Measurements from ENCODE around the gene AGPS. TPM values are rescaled to one million over a fixed set of nuclear protein-coding genes. Genes with fewer than 3 reads are reported as not detected.

AGPS gene
- total RNA-seq, 2 donors from 2014 or later = 64.8 to 102 TPM

DNA sequence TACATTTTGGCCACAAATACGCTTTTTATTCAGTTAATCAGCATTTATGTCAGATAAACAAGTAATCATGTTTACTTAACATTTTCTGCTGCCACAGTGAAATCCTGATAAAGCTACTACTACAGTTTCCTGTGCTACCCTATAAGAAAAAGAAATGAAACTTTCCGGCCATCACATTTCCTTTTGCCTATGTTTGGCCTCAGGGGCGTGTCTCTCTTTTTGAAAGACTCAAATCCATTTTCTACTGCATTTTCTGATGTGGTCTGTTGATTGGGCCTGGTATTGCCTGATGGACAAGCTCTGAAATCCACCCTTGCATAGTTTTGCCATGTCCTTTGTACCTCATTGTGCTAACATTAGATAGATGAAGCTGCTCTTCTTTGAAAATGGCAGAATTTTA lies 152.6 kb downstream of the AGPS start:
- H3K9me3 ChIP-seq = no peaks in the 10 kb centered on the region
- DNase-seq = no peak
- H3K27me3 ChIP-seq = no peaks in the 10 kb centered on the region
- no peaks in the 10 kb centered on the region for H3K36me3 ChIP-seq
- H3K9ac ChIP-seq (ENCODE audit: low read depth in 2 of 2, low read length in 2 of 2) = no peak overlapping the region
- no peaks in the 10 kb centered on the region for H3K4me1 ChIP-seq
- H3K27ac ChIP-seq = no peak overlapping the region
- TF ChIP-seq, protein P1, sequence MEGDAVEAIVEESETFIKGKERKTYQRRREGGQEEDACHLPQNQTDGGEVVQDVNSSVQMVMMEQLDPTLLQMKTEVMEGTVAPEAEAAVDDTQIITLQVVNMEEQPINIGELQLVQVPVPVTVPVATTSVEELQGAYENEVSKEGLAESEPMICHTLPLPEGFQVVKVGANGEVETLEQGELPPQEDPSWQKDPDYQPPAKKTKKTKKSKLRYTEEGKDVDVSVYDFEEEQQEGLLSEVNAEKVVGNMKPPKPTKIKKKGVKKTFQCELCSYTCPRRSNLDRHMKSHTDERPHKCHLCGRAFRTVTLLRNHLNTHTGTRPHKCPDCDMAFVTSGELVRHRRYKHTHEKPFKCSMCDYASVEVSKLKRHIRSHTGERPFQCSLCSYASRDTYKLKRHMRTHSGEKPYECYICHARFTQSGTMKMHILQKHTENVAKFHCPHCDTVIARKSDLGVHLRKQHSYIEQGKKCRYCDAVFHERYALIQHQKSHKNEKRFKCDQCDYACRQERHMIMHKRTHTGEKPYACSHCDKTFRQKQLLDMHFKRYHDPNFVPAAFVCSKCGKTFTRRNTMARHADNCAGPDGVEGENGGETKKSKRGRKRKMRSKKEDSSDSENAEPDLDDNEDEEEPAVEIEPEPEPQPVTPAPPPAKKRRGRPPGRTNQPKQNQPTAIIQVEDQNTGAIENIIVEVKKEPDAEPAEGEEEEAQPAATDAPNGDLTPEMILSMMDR (IDR thresholded peaks at IDR 0.05) = no peak
- intact Hi-C loops (cut with DNase I) = no loop called here
- no peak overlapping the region for H3K4me3 ChIP-seq

- intact Hi-C loops (cut with DNase I) = no loop called here
- Histone ChIP-seq H3K9ac (ENCODE audit: low read depth in 2 of 2, low read length in 2 of 2) (no peak overlapping the region), H3K36me3 (no peaks in the 10 kb centered on the region), H3K27ac (no peak overlapping the region), H3K4me1 (no peaks in the 10 kb centered on the region), H3K4me3 (no peak overlapping the region), H3K9me3 (no peaks in the 10 kb centered on the region), H3K27me3 (no peaks in the 10 kb centered on the region)
- TF ChIP-seq, protein P1 (IDR thresholded peaks at IDR 0.05) = no peak
- no peak for DNase-seq
Measured at GRCh38 chr2:177545981-177546585, 153.5 kb downstream of the AGPS start.

GRCh38 chr2:177547122-177547521 lies 154.5 kb downstream of the AGPS start:
- TF ChIP-seq, protein P1 (IDR thresholded peaks at IDR 0.05) = no peak
- intact Hi-C loops (cut with DNase I) = no loop called here

GRCh38 chr2:177547772-177548171 lies 155.2 kb downstream of the AGPS start:
- Histone ChIP-seq H3K27ac (no peak overlapping the region), H3K4me1 (no peaks in the 10 kb centered on the region), H3K9me3 (no peaks in the 10 kb centered on the region), H3K36me3 (no peaks in the 10 kb centered on the region), H3K4me3 (no peak overlapping the region), H3K9ac (ENCODE audit: low read depth in 2 of 2, low read length in 2 of 2) (no peak overlapping the region), H3K27me3 (no peaks in the 10 kb centered on the region)
- intact Hi-C loops (cut with DNase I) = no loop called here
- DNase-seq = no peak
- TF ChIP-seq, protein P1 (IDR thresholded peaks at IDR 0.05) = no peak

More at GRCh38 chr2:177547122-177547521, 154.5 kb downstream of the AGPS start:
- Histone ChIP-seq H3K9me3 (no peaks in the 10 kb centered on the region), H3K36me3 (no peaks in the 10 kb centered on the region), H3K4me3 (no peak overlapping the region), H3K4me1 (no peaks in the 10 kb centered on the region), H3K27me3 (no peaks in the 10 kb centered on the region), H3K27ac (no peak overlapping the region), H3K9ac (ENCODE audit: low read depth in 2 of 2, low read length in 2 of 2) (no peak overlapping the region)
- DNase-seq = no peak

DNA sequence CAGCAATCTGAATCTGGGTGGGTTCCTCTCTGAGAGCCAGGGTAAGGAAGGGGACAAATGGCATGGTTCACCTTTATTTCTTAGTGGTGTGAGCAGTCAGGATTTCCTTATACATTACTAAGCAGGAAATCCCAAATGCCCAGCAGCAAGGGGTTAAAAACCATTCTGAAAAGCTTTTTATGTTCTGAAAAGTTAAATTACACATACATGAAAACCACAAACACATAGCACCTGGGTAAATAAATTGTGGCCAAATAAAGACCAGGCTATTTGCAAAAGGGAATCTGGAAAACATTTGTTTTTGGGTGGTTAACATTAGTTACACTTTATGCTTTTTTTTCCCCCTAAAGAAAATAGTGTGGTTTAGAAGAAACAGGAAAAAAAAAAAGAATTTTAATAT lies 156.1 kb downstream of the AGPS start:
- no peak overlapping the region for H3K9ac ChIP-seq (ENCODE audit: low read depth in 2 of 2, low read length in 2 of 2)
- no peaks in the 10 kb centered on the region for H3K4me1 ChIP-seq
- no peaks in the 10 kb centered on the region for H3K36me3 ChIP-seq

More for the DNA sequence above, 156.1 kb downstream of the AGPS start:
- DNase-seq = no peak
- no peak overlapping the region for H3K4me3 ChIP-seq
- intact Hi-C loops (cut with DNase I) = no loop called here
- H3K27ac ChIP-seq = no peak overlapping the region
- TF ChIP-seq, protein P1 (IDR thresholded peaks at IDR 0.05) = no peak
- no peaks in the 10 kb centered on the region for H3K9me3 ChIP-seq
- no peaks in the 10 kb centered on the region for H3K27me3 ChIP-seq

Data from colonic mucosa (tissue), 4 donors.